ENCODE data around the gene AFF2. TPM values are rescaled to one million over a fixed set of nuclear protein-coding genes. Genes with fewer than 3 reads are reported as not detected.

AFF2 gene
- total and polyA plus RNA-seq, 2 experiments from 2014 or later = 0.31 to 0.54 TPM

DNA sequence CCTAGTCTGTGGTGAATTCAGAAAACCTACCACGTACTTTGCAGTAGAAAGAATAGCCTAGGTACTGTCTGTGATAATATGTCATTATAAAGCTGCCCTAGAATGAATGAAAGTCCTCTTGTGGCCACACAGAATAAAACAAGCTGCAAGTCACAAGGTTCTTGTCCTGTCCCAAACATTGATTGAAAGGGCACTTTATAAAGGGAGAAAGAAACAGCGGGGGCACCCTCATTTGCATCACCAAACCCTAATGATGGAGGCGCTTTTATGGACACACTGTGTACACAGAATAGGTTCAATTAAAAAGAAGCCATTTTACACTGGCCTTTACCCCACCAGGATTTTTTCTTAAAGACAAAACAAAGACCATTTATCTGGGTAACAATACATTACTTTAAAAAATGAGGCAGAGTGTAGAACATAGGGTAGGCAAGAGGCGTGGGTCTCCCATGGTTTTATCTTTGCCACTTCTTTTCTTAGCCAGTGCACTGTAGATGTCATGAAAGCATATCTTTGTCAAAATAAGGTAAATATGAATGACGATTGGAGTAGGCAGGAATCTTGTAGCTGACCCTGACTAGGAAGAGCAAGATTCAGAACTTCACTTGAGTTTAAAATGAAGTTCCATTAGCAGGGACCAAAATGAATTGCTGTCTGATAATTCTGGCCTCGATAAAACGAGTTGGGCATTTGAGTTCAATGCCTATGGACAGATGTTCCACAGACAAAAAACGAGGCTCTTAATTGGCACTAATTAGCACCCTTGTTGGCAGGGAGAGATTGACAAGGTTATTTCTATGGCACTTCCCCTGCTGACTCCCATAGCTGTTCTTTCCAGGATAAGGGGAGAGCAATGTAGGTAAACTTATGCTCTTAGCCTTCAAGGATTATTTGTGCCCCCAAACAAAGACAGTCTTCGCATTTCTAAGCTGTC is 365.1 kb downstream of the AFF2 start:
- peaks cover 3% of the 10 kb centered on the region for H3K4me1 ChIP-seq (ENCODE audit: insufficient read depth)
- DNase-seq = no peak
- H3K79me2 ChIP-seq (ENCODE audit: insufficient read depth) = no peaks in the 10 kb centered on the region
- no peaks in the 10 kb centered on the region for H3K27me3 ChIP-seq (replicated peaks; ENCODE audit: insufficient read depth)
- no peaks in the 10 kb centered on the region for H3K9me2 ChIP-seq (ENCODE audit: insufficient read depth)
- no peak overlapping the region for H2AFZ ChIP-seq
- H3K36me3 ChIP-seq (ENCODE audit: low read depth) = no peaks in the 10 kb centered on the region
- H3K4me2 ChIP-seq (ENCODE audit: unreplicated experiment) = no peak overlapping the region
- H3K9ac ChIP-seq = no peak overlapping the region
- H3F3A ChIP-seq (ENCODE audit: insufficient read depth) = no peaks in the 10 kb centered on the region
- WGBS, 2 experiments (ENCODE audit: low coverage in 1 of 2, low lambda C conversion rate in 2 of 2, missing lambda C conversion rate in 2 of 2) = 70% methylated on average over 9 of the region's 9 CpGs
- H3K9me3 ChIP-seq (ENCODE audit: low read depth) = no peaks in the 10 kb centered on the region
- no peak overlapping the region for H3K4me3 ChIP-seq
- TF ChIP-seq EZH2 (IDR thresholded peaks at IDR 0.05; ENCODE audit: insufficient read depth, poor library complexity, severe bottlenecking) = no peak
- no peak for TF ChIP-seq EZH2phosphoT487 (IDR thresholded peaks at IDR 0.05; ENCODE audit: insufficient read depth, low read depth)
- no peaks in the 10 kb centered on the region for H4K20me1 ChIP-seq (ENCODE audit: insufficient read depth)
- in situ Hi-C loops (cut with MboI) = loop anchor here (25.0 kb wide), 1 partner anchor 622 kb away; no protein-coding TSS in a partner anchor
- no peak overlapping the region for H3K27ac ChIP-seq

- Histone ChIP-seq H3F3A (ENCODE audit: insufficient read depth) (0 out of 2 replicates have a peak, but pooled peaks cover 13% of the 10 kb centered on the region), H3K9me2 (ENCODE audit: insufficient read depth) (no peaks in the 10 kb centered on the region)
Observed at GRCh38 chrX:148867596-148867995, 367.2 kb downstream of the AFF2 start.

GRCh38 chrX:148871422-148872160 is 371.2 kb downstream of the AFF2 start:
- Histone ChIP-seq H3K27ac (peak overlapping the region; percentile 54), H3K9me2 (ENCODE audit: insufficient read depth) (no peaks in the 10 kb centered on the region), H3K4me2 (ENCODE audit: unreplicated experiment) (peak overlapping the region; percentile 39), H3K9ac (no peak overlapping the region), H4K20me1 (ENCODE audit: insufficient read depth) (no peaks in the 10 kb centered on the region), H3K4me3 (peak overlapping the region; percentile 11), H3K36me3 (ENCODE audit: low read depth) (no peaks in the 10 kb centered on the region), H3K4me1 (ENCODE audit: insufficient read depth) (peaks cover 31% of the 10 kb centered on the region), H3K79me2 (ENCODE audit: insufficient read depth) (no peaks in the 10 kb centered on the region), H2AFZ (no peak overlapping the region), H3F3A (ENCODE audit: insufficient read depth) (peaks cover 28% of the 10 kb centered on the region; the same call in 1 of the 2 replicates), H3K27me3 (replicated peaks; ENCODE audit: insufficient read depth) (no peaks in the 10 kb centered on the region), H3K9me3 (ENCODE audit: low read depth) (no peaks in the 10 kb centered on the region)
- TF ChIP-seq EZH2 (IDR thresholded peaks at IDR 0.05; ENCODE audit: insufficient read depth, poor library complexity, severe bottlenecking) = no peak
- TF ChIP-seq EZH2phosphoT487 (IDR thresholded peaks at IDR 0.05; ENCODE audit: insufficient read depth, low read depth) = 0 out of 2 replicates have a peak, but pooled peaks have one; percentile 30
- peak; percentile 81 for DNase-seq
- WGBS, 2 experiments (ENCODE audit: low coverage in 1 of 2, low lambda C conversion rate in 2 of 2, missing lambda C conversion rate in 2 of 2) = 5 to 6% methylated on average over 7 of the region's 7 CpGs
- in situ Hi-C loops (cut with MboI) = loop anchor here (25.0 kb wide), 1 partner anchor 616 kb away; no protein-coding TSS in a partner anchor

More at GRCh38 chrX:148867596-148867995, 367.2 kb downstream of the AFF2 start:
- Histone ChIP-seq H3K9ac (no peak overlapping the region), H3K36me3 (ENCODE audit: low read depth) (no peaks in the 10 kb centered on the region), H3K9me3 (ENCODE audit: low read depth) (no peaks in the 10 kb centered on the region), H3K79me2 (ENCODE audit: insufficient read depth) (no peaks in the 10 kb centered on the region), H3K27me3 (replicated peaks; ENCODE audit: insufficient read depth) (no peaks in the 10 kb centered on the region), H3K4me2 (ENCODE audit: unreplicated experiment) (no peak overlapping the region), H2AFZ (no peak overlapping the region), H4K20me1 (ENCODE audit: insufficient read depth) (no peaks in the 10 kb centered on the region), H3K4me1 (ENCODE audit: insufficient read depth) (peaks cover 19% of the 10 kb centered on the region), H3K4me3 (no peak overlapping the region), H3K27ac (no peak overlapping the region)
- TF ChIP-seq EZH2 (IDR thresholded peaks at IDR 0.05; ENCODE audit: insufficient read depth, poor library complexity, severe bottlenecking) = no peak
- TF ChIP-seq EZH2phosphoT487 (IDR thresholded peaks at IDR 0.05; ENCODE audit: insufficient read depth, low read depth) = no peak
- 82 to 83% methylated on average over 2 of the region's 2 CpGs for whole genome bisulfite sequencing, 2 experiments (ENCODE audit: low coverage in 1 of 2, low lambda C conversion rate in 2 of 2, missing lambda C conversion rate in 2 of 2)
- DNase-seq = no peak
- in situ Hi-C loops (cut with MboI) = loop anchor here (25.0 kb wide), 1 partner anchor 620 kb away; no protein-coding TSS in a partner anchor

- H2AFZ ChIP-seq = no peak overlapping the region
- no peaks in the 10 kb centered on the region for H3K9me3 ChIP-seq (ENCODE audit: low read depth)
- no peaks in the 10 kb centered on the region for H3K9me2 ChIP-seq (ENCODE audit: insufficient read depth)
- H3K36me3 ChIP-seq (ENCODE audit: low read depth) = no peaks in the 10 kb centered on the region
- no peaks in the 10 kb centered on the region for H4K20me1 ChIP-seq (ENCODE audit: insufficient read depth)
- H3F3A ChIP-seq (ENCODE audit: insufficient read depth) = peaks cover 28% of the 10 kb centered on the region; the same call in 1 of the 2 replicates
- H3K4me3 ChIP-seq = peak overlapping the region; percentile 11; the same call in 1 of the 2 replicates
- H3K9ac ChIP-seq = no peak overlapping the region
- TF ChIP-seq EZH2 (IDR thresholded peaks at IDR 0.05; ENCODE audit: insufficient read depth, poor library complexity, severe bottlenecking) (no peak), EZH2phosphoT487 (IDR thresholded peaks at IDR 0.05; ENCODE audit: insufficient read depth, low read depth) (no peak)
- 0% methylated on average over 1 of the region's 1 CpG for WGBS, 2 experiments (ENCODE audit: low coverage in 1 of 2, low lambda C conversion rate in 2 of 2, missing lambda C conversion rate in 2 of 2)
- DNase-seq = peak; percentile 52
- no peaks in the 10 kb centered on the region for H3K27me3 ChIP-seq (replicated peaks; ENCODE audit: insufficient read depth)
- in situ Hi-C loops (cut with MboI) = loop anchor here (25.0 kb wide), 1 partner anchor 615 kb away; no protein-coding TSS in a partner anchor
- peak overlapping the region; percentile 54 for H3K27ac ChIP-seq
- peak overlapping the region; percentile 39 for H3K4me2 ChIP-seq (ENCODE audit: unreplicated experiment)
- peaks cover 31% of the 10 kb centered on the region for H3K4me1 ChIP-seq (ENCODE audit: insufficient read depth)
- no peaks in the 10 kb centered on the region for H3K79me2 ChIP-seq (ENCODE audit: insufficient read depth)
Observed at GRCh38 chrX:148872161-148872535, 371.7 kb downstream of the AFF2 start.
